ENCODE data around the gene KIF1A. TPM values are rescaled to one million over a fixed set of nuclear protein-coding genes. Genes with fewer than 3 reads are reported as not detected.

KIF1A gene
- total RNA-seq, 1 donor from 2014 or later = 2.2 TPM

GRCh38 chr2:240745456-240745855, 74.6 kb downstream of the KIF1A start:
- H3K9me3 Mint-ChIP-seq = no peaks in the 10 kb centered on the region
- H3K36me3 Mint-ChIP-seq (ENCODE audit: low read depth) = no peaks in the 10 kb centered on the region
- intact Hi-C loops (cut with micrococcal nuclease) = no loop called here
- no peaks in the 10 kb centered on the region for H3K27me3 Mint-ChIP-seq (ENCODE audit: low read depth)
- no peak for DNase-seq (ENCODE audit: low spot score)
- no peaks in the 10 kb centered on the region for H3K4me1 Mint-ChIP-seq (ENCODE audit: low read depth)
- no peak overlapping the region for H3K4me3 Mint-ChIP-seq (ENCODE audit: low read depth)
- H3K27ac Mint-ChIP-seq = no peak overlapping the region

DNA sequence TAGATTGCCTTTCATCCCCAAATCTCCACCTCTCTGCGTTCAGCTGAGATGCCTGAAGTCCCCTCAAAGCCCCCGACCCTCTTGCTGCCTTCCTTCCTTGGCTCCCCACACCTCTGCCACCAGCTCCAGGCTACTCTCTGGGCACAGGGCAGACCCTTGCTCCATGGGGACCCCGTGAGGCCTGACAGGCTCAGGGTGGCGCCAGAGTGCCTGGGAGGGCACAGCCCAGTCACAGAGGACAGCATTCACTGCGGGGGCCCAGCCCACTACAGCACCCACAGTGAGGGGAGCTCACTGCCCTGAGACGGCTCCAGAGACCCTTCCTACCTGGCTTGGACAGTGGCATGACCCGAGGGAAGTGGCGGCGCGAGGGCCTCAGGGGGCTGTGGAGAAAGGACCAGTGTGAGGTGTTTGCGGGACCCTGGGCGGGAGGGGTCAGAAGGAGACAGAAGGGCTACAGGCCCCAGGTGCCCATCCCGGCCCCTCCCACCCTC, 77.4 kb downstream of the KIF1A start:
- DNase-seq (ENCODE audit: low spot score) = no peak
- Mint-ChIP-seq H3K4me1 (ENCODE audit: low read depth) (no peaks in the 10 kb centered on the region), H3K36me3 (ENCODE audit: low read depth) (no peaks in the 10 kb centered on the region), H3K27ac (no peak overlapping the region), H3K27me3 (ENCODE audit: low read depth) (no peaks in the 10 kb centered on the region), H3K9me3 (no peaks in the 10 kb centered on the region), H3K4me3 (ENCODE audit: low read depth) (no peak overlapping the region)
- intact Hi-C loops (cut with micrococcal nuclease) = no loop called here

GRCh38 chr2:240741091-240741490, 78.9 kb downstream of the KIF1A start:
- no peak overlapping the region for H3K4me3 Mint-ChIP-seq (ENCODE audit: low read depth)
- H3K36me3 Mint-ChIP-seq (ENCODE audit: low read depth) = no peaks in the 10 kb centered on the region
- no peaks in the 10 kb centered on the region for H3K9me3 Mint-ChIP-seq
- no peaks in the 10 kb centered on the region for H3K4me1 Mint-ChIP-seq (ENCODE audit: low read depth)
- intact Hi-C loops (cut with micrococcal nuclease) = no loop called here
- no peak for DNase-seq (ENCODE audit: low spot score)
- H3K27ac Mint-ChIP-seq = no peak overlapping the region
- H3K27me3 Mint-ChIP-seq (ENCODE audit: low read depth) = no peaks in the 10 kb centered on the region

- DNase-seq (ENCODE audit: low spot score) = no peak
- intact Hi-C loops (cut with micrococcal nuclease) = no loop called here
- Mint-ChIP-seq H3K27ac (no peak overlapping the region), H3K9me3 (no peaks in the 10 kb centered on the region), H3K36me3 (ENCODE audit: low read depth) (no peaks in the 10 kb centered on the region), H3K27me3 (ENCODE audit: low read depth) (no peaks in the 10 kb centered on the region), H3K4me1 (ENCODE audit: low read depth) (no peaks in the 10 kb centered on the region), H3K4me3 (ENCODE audit: low read depth) (no peak overlapping the region)
Observed at GRCh38 chr2:240739797-240740196, 80.2 kb downstream of the KIF1A start.

GRCh38 chr2:240737958-240738357, 82.1 kb downstream of the KIF1A start:
- H3K4me3 Mint-ChIP-seq (ENCODE audit: low read depth) = no peak overlapping the region
- intact Hi-C loops (cut with micrococcal nuclease) = no loop called here
- no peaks in the 10 kb centered on the region for H3K9me3 Mint-ChIP-seq
- H3K36me3 Mint-ChIP-seq (ENCODE audit: low read depth) = no peaks in the 10 kb centered on the region
- H3K27me3 Mint-ChIP-seq (ENCODE audit: low read depth) = no peaks in the 10 kb centered on the region
- no peak for DNase-seq (ENCODE audit: low spot score)
- no peak overlapping the region for H3K27ac Mint-ChIP-seq
- H3K4me1 Mint-ChIP-seq (ENCODE audit: low read depth) = no peaks in the 10 kb centered on the region

DNA sequence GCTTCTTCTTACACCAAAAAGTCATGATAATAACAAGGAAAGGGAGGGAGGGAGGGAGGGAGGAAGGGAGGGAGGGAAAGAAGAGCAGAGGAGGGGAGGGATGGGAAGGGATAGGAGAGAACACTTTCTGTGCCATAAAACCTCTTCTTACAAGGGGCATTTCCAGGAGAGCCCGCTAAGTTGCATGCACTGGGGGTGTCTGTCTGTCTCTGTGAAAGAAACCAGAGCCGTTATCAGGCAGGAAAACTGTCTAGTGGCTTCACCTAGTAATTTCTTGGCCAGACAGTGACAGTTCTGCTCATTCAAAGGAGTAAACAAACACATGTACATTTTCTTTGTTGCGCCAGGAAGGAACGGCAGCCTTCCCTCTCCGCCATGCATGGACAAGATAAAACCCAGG, 82.5 kb downstream of the KIF1A start:
- H3K9me3 Mint-ChIP-seq = no peaks in the 10 kb centered on the region
- intact Hi-C loops (cut with micrococcal nuclease) = no loop called here
- no peaks in the 10 kb centered on the region for H3K4me1 Mint-ChIP-seq (ENCODE audit: low read depth)
- H3K27me3 Mint-ChIP-seq (ENCODE audit: low read depth) = no peaks in the 10 kb centered on the region
- no peak overlapping the region for H3K27ac Mint-ChIP-seq
- DNase-seq (ENCODE audit: low spot score) = no peak
- no peak overlapping the region for H3K4me3 Mint-ChIP-seq (ENCODE audit: low read depth)
- H3K36me3 Mint-ChIP-seq (ENCODE audit: low read depth) = no peaks in the 10 kb centered on the region

- Mint-ChIP-seq H3K4me1 (ENCODE audit: low read depth) (no peaks in the 10 kb centered on the region), H3K4me3 (ENCODE audit: low read depth) (no peak overlapping the region), H3K27ac (no peak overlapping the region), H3K9me3 (no peaks in the 10 kb centered on the region), H3K27me3 (ENCODE audit: low read depth) (no peaks in the 10 kb centered on the region), H3K36me3 (ENCODE audit: low read depth) (no peaks in the 10 kb centered on the region)
- DNase-seq (ENCODE audit: low spot score) = no peak
- intact Hi-C loops (cut with micrococcal nuclease) = no loop called here
Observed at GRCh38 chr2:240736281-240737250, 83.5 kb downstream of the KIF1A start.

- Mint-ChIP-seq H3K9me3 (no peaks in the 10 kb centered on the region), H3K36me3 (ENCODE audit: low read depth) (no peaks in the 10 kb centered on the region), H3K27ac (no peak overlapping the region), H3K4me3 (ENCODE audit: low read depth) (no peak overlapping the region), H3K4me1 (ENCODE audit: low read depth) (no peaks in the 10 kb centered on the region), H3K27me3 (ENCODE audit: low read depth) (no peaks in the 10 kb centered on the region)
- DNase-seq (ENCODE audit: low spot score) = no peak
- intact Hi-C loops (cut with micrococcal nuclease) = no loop called here
Observed at GRCh38 chr2:240735476-240735875, 84.5 kb downstream of the KIF1A start.

GRCh38 chr2:240734756-240735155, 85.3 kb downstream of the KIF1A start:
- intact Hi-C loops (cut with micrococcal nuclease) = no loop called here

DNA sequence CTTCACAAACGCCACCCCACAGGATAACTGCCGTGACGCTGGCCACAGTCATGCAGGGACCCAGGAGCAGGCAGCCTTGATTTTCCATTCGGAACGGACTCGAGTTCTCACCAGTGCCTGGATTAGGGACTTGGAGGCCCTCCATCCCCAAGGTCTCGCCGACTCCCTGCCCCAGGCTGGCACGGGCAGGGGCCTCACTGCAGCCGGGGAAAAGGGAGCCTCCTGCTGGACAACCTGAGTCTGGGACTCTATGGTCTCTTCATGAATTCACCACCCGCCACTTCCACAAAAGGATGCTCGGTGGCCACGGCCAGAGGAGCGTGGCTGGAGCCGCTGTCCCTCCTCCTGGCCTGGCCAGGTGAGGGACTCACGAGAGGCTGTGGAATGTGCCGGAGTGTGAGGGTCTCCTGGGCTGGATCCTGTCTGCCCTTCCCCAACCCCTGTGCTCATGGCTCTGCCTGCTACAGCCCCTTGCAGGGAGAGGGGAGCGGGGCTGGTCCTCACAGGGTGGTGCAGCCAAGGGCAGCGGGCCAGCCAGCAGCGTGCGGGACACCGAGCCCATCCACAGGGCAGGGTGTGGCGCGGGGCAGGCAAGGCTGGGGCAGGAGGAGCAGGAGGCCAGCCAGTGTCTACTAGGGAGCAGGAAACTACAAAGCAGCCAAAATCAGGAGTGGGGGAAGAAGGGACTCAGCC, 86.1 kb downstream of the KIF1A start:
- Mint-ChIP-seq H3K27me3 (ENCODE audit: low read depth) (no peaks in the 10 kb centered on the region), H3K27ac (no peak overlapping the region), H3K4me3 (ENCODE audit: low read depth) (no peak overlapping the region), H3K36me3 (ENCODE audit: low read depth) (no peaks in the 10 kb centered on the region), H3K9me3 (no peaks in the 10 kb centered on the region), H3K4me1 (ENCODE audit: low read depth) (no peaks in the 10 kb centered on the region)
- no peak for DNase-seq (ENCODE audit: low spot score)
- intact Hi-C loops (cut with micrococcal nuclease) = no loop called here

More at GRCh38 chr2:240734756-240735155, 85.3 kb downstream of the KIF1A start:
- DNase-seq (ENCODE audit: low spot score) = no peak
- Mint-ChIP-seq H3K4me3 (ENCODE audit: low read depth) (no peak overlapping the region), H3K9me3 (no peaks in the 10 kb centered on the region), H3K27ac (no peak overlapping the region), H3K4me1 (ENCODE audit: low read depth) (no peaks in the 10 kb centered on the region), H3K36me3 (ENCODE audit: low read depth) (no peaks in the 10 kb centered on the region), H3K27me3 (ENCODE audit: low read depth) (no peaks in the 10 kb centered on the region)

DNA sequence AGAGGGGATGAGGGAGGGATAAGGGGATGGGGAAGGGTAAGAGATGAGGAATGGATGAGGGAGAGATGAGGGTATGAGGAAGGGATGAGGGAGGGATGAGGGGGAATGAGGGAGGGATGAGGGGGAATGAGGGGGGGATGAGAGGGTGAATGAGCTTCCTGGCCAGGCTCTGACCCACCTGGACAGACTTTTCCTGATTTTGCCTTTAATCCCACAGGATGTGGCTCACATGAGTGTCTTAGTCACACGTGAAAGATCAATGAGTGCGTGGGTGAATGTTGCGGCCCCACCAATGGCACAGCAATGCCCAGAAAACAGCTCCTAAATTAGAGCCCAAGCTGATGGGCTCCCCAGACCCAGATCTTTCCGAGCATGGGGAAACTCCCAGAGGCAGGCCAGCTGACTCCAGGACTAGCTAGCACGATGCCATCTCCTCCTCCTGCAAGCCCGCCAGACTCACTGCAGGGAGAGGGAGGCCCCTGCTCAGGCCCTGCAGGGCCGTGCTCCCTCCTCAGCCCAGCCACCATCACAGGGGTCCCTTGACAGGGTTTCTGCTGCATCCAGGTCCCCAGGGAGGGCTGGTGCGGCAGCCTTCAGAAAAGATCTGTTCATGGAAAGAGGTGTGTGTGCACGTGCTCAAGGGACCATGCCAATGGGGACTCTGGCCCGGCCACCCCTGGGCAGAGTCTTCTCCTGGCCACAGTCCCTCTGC, 87.0 kb downstream of the KIF1A start:
- intact Hi-C loops (cut with micrococcal nuclease) = no loop called here
- no peak for DNase-seq (ENCODE audit: low spot score)
- Mint-ChIP-seq H3K9me3 (no peaks in the 10 kb centered on the region), H3K4me1 (ENCODE audit: low read depth) (no peaks in the 10 kb centered on the region), H3K27ac (no peak overlapping the region), H3K36me3 (ENCODE audit: low read depth) (no peaks in the 10 kb centered on the region), H3K4me3 (ENCODE audit: low read depth) (no peak overlapping the region), H3K27me3 (ENCODE audit: low read depth) (no peaks in the 10 kb centered on the region)

GRCh38 chr2:240732184-240732583, 87.8 kb downstream of the KIF1A start:
- no peaks in the 10 kb centered on the region for H3K36me3 Mint-ChIP-seq (ENCODE audit: low read depth)
- no peaks in the 10 kb centered on the region for H3K27me3 Mint-ChIP-seq (ENCODE audit: low read depth)
- intact Hi-C loops (cut with micrococcal nuclease) = no loop called here

More at GRCh38 chr2:240732184-240732583, 87.8 kb downstream of the KIF1A start:
- Mint-ChIP-seq H3K27ac (no peak overlapping the region), H3K4me1 (ENCODE audit: low read depth) (no peaks in the 10 kb centered on the region), H3K9me3 (no peaks in the 10 kb centered on the region), H3K4me3 (ENCODE audit: low read depth) (no peak overlapping the region)
- DNase-seq (ENCODE audit: low spot score) = no peak

Data from activated T-helper 2 cell treated with anti-CD3 and anti-CD28 coated beads, Interferon-gamma antibody, Interleukin-2, Interleukin-4, amounts not matched to agents 10 μg/mL and 5 μg/mL and 100 μg/mL, durations not matched to agents 14 hours and 24 hours and 36 hours (primary cell).